T-cell (primary cell): ENCODE data around the gene PGM2L1. TPM values are rescaled to one million over a fixed set of nuclear protein-coding genes. Genes with fewer than 3 reads are reported as not detected.
"Not testable (repeated sequence)": the region's sequence is repeated elsewhere in the genome, so short reads cannot be mapped to it uniquely, and the experiment has no call there.

Experiments used
- ATAC-seq, 4 experiments: fragments of 200-7000 bp in 3 of 4; fragments of 150-1000 bp in 1 of 4; cut with Tn5 transposase; replicated peaks in 1 of 4; 1 replicate in 3 of 4; 2 replicates in 1 of 4; pipeline ENCODE4 v1.10.0; 2021; ENCODE audit warnings: moderate library complexity in 3 of 4, mild to moderate bottlenecking in 2 of 4, moderate number of reproducible peaks in 1 of 4
- CTCF ChIA-PET, 2 donors: fragments of 300-600 bp; sonication (Branson Sonifier 250); formaldehyde crosslinking; loops; one replicate each; lab custom pipeline; 2022; ENCODE audit warnings: antibody characterized with exemption in 2 of 2; lab: Charles Lee
- POLR2A ChIA-PET, 2 donors: fragments of 300-600 bp; sonication (Branson Sonifier 250); formaldehyde crosslinking; loops; one replicate each; lab custom pipeline; 2022; ENCODE audit warnings: antibody characterized with exemption in 2 of 2; lab: Charles Lee
- DNase-seq, 35 experiments: peaks; one replicate each; pipeline versions ENCODE4 v3.0.0 to v3.0.0-alpha.2; 2013 to 2023
- H3K27ac ChIP-seq: one replicate; pipeline ENCODE4 v1.5.1; 2013; ENCODE audit warnings: low read length
- H3K27me3 ChIP-seq, 2 experiments: replicated peaks in 1 of 2; 1 replicate in 1 of 2; 2 replicates in 1 of 2; pipeline versions ENCODE4 v1.6.1 to v1.7.0; 2013; ENCODE audit warnings: low read length in 1 of 2, mixed read lengths in 1 of 2; ENCODE audit not compliant: control insufficient read depth in 2 of 2, insufficient read depth in 2 of 2; ENCODE audit errors: extremely low read depth in 1 of 2
- H3K36me3 ChIP-seq, 2 donors: 1 replicate in 1 of 2; 2 replicates in 1 of 2; pipeline versions ENCODE4 v1.6.1 to v1.7.0; 2013; ENCODE audit warnings: low read length in 1 of 2; ENCODE audit not compliant: control insufficient read depth in 2 of 2, insufficient read depth in 1 of 2; ENCODE audit errors: extremely low read depth in 1 of 2
- H3K4me1 ChIP-seq, 2 experiments: 1 replicate in 1 of 2; 2 replicates in 1 of 2; pipeline versions ENCODE4 v1.6.1 to v1.7.0; 2013; ENCODE audit warnings: low read length in 2 of 2, mixed read lengths in 1 of 2; ENCODE audit not compliant: insufficient read depth in 2 of 2, control insufficient read depth in 1 of 2; ENCODE audit errors: extremely low read depth in 1 of 2
- H3K4me3 ChIP-seq, 2 donors: 1 replicate in 1 of 2; 2 replicates in 1 of 2; pipeline versions ENCODE4 v1.5.1 to v1.7.0; 2013; ENCODE audit warnings: mild to moderate bottlenecking in 2 of 2, low read length in 1 of 2, moderate library complexity in 1 of 2; ENCODE audit not compliant: control insufficient read depth in 1 of 2; ENCODE audit errors: extremely low read depth in 1 of 2
- H3K9me3 ChIP-seq: 2 replicates; pipeline ENCODE4 v1.7.0; 2013
- H3K27ac Mint-ChIP-seq, 2 donors: one replicate each; pipeline ENCODE4 v1.8.0; 2020 to 2021; ENCODE audit warnings: mild to moderate bottlenecking in 2 of 2, mixed read lengths in 2 of 2
- H3K27me3 Mint-ChIP-seq, 2 donors: one replicate each; pipeline ENCODE4 v1.8.0; 2021 to 2022; ENCODE audit warnings: mixed read lengths in 2 of 2
- H3K36me3 Mint-ChIP-seq: one replicate; pipeline ENCODE4 v1.8.0; 2021; ENCODE audit warnings: mixed read lengths
- H3K4me1 Mint-ChIP-seq, 3 donors: one replicate each; pipeline ENCODE4 v1.8.0; 2020 to 2022; ENCODE audit warnings: mixed read lengths in 3 of 3, mild to moderate bottlenecking in 1 of 3
- H3K4me3 Mint-ChIP-seq, 3 donors: one replicate each; pipeline ENCODE4 v1.8.0; 2020 to 2022; ENCODE audit warnings: mild to moderate bottlenecking in 3 of 3, mixed read lengths in 3 of 3, moderate library complexity in 3 of 3
- H3K9me3 Mint-ChIP-seq, 3 donors: one replicate each; pipeline ENCODE4 v1.8.0; 2020 to 2022; ENCODE audit warnings: mixed read lengths in 3 of 3
- WGBS: methylation state at CpG from one replicate; pipeline ENCODE4 v1.1.5; 2013; ENCODE audit warnings: missing lambda C conversion rate; ENCODE audit not compliant: insufficient coverage; 5-methylcytosine and 5-hydroxymethylcytosine counted together
- total RNA-seq, 35 experiments: library from RNA in 6 of 35; stranded (reverse) in 6 of 35; fragments of 120-200 nt in 1 of 35; gene quantifications; one replicate each; pipeline versions ENCODE4 v1.2.1 to v1.2.4 and lab custom pipeline; 2013 to 2026

Gene PGM2L1
- total RNA-seq, 5 donors from 2014 or later (not counting 1 experiment from before 2014, with no cell fraction given), result 8.6 to 17.0 (median 15.0) TPM

DNA sequence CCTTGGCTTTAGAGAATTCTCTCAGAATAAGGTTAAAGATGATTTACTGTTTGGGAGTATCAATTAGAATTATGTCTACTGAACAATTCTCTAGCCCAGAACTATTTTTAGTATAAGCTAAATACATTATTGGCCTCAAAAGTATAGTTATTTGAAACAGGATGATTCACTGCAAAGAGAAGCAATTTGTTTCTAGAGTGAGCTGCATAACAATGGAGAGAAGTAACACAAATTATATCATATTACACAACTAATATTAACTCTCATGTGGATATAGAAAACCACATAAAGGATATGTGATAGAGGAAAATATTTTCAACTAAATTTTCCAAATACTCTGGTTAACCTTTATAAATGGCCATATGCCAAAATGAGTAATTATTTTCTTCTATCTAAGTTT, 24.9 kb downstream of the PGM2L1 start:
- Mint-ChIP-seq H3K27ac (no peak overlapping the region), H3K4me1 (no peaks in the 10 kb centered on the region), H3K4me3 (no peak overlapping the region), H3K27me3 (no peaks in the 10 kb centered on the region), H3K9me3 (no peaks in the 10 kb centered on the region), H3K36me3 (peaks cover 25% of the 10 kb centered on the region)
- Histone ChIP-seq H3K36me3 (peaks cover 0 to 19% of the 10 kb centered on the region in 2 donors), H3K27me3 (no peaks in the 10 kb centered on the region), H3K27ac (no peak overlapping the region), H3K4me3 (no peak overlapping the region), H3K9me3 (no peaks in the 10 kb centered on the region), H3K4me1 (no peaks in the 10 kb centered on the region)
- ChIA-PET POLR2A (no interaction called here), CTCF (no interaction called here)
- ATAC-seq, result no peak
- DNase-seq, result no peak

DNA sequence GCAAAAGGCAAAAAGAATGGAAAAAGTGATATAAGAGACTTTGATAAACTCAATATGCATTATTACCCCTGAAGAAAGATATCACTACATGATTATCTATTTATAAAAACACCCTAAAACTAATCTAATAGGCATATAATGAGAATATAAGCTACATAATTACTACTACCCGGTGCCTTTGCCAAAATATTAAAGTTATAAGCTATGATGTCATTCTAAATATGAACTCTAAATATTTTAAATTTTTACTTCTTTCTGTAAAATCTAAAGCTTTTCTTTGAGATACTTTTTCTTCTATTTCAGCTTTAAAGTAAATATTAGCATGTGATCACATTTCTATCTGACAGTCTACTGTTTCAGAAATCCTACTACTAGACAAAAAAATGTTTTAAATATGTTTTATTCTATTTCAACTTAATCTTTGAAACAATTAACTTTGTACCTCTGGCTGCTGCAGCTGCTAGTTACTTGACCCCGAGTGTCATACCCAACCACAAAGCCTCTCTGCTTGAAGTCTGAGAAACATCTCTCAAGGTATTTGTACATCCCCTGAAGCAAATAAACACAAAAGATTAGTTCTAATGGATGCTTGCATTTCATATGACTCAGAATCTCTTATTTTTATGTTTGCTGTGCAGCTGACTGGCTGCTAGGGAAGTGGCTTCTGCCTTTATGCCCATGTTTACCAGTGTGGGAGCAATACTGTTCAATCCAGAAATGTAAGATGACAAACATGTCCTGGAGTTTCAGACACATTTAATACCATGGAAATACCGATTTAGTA, 26.8 kb downstream of the PGM2L1 start:
- POLR2A ChIA-PET, result interaction anchor here in 1 of 2 donors (0.7 kb wide), 1 partner anchor 440 kb away, joined by 3 read pairs; no protein-coding TSS in a partner anchor

DNA sequence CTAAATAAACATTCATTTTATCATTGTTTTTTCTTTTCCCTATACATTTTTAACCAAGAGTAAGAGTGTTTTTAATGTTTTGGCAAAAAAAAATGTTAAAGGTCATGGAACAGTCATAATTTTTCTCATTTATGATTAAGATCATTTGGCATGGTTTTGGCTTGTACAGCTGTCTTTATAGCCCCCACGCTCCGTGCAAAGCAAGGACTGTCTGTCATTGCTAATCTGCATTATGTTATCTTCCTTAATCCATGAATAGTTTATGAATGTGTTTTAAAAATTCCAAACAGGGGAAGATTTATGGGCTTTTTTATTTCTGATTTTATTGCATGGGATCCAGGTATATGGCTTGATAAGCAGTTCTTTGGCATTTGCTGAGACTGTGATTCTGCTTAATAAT, 28.1 kb downstream of the PGM2L1 start:
- Mint-ChIP-seq H3K27ac (no peak overlapping the region), H3K27me3 (no peaks in the 10 kb centered on the region), H3K4me1 (no peaks in the 10 kb centered on the region), H3K4me3 (no peak overlapping the region), H3K36me3 (peaks cover 25% of the 10 kb centered on the region), H3K9me3 (no peaks in the 10 kb centered on the region)
- POLR2A ChIA-PET, result no interaction called here
- DNase-seq, result no peak
- Histone ChIP-seq H3K36me3 (peaks cover 0 to 35% of the 10 kb centered on the region in 2 donors), H3K4me1 (no peaks in the 10 kb centered on the region), H3K9me3 (no peaks in the 10 kb centered on the region), H3K27ac (no peak overlapping the region), H3K4me3 (no peak overlapping the region), H3K27me3 (no peaks in the 10 kb centered on the region)
- ATAC-seq, result no peak
- no CpG with 5 or more reads among the region's 2 CpGs for WGBS
- CTCF ChIA-PET, result no interaction called here

More for the DNA sequence above, 26.8 kb downstream of the PGM2L1 start:
- H3K4me1 ChIP-seq, result no peaks in the 10 kb centered on the region
- H3K27ac ChIP-seq, result no peak overlapping the region
- H3K27me3 Mint-ChIP-seq, result no peaks in the 10 kb centered on the region
- H3K4me1 Mint-ChIP-seq, result no peaks in the 10 kb centered on the region
- peaks cover 0 to 33% of the 10 kb centered on the region in 2 donors for H3K36me3 ChIP-seq
- no peak for DNase-seq
- H3K36me3 Mint-ChIP-seq, result peaks cover 25% of the 10 kb centered on the region
- no CpG with 5 or more reads among the region's 3 CpGs for WGBS
- no peaks in the 10 kb centered on the region for H3K9me3 ChIP-seq
- CTCF ChIA-PET, result interaction anchor here in 1 of 2 donors (1.0 kb wide), 1 partner anchor 18 kb away, joined by 3 read pairs; no protein-coding TSS in a partner anchor
- H3K4me3 ChIP-seq, result no peak overlapping the region
- H3K9me3 Mint-ChIP-seq, result no peaks in the 10 kb centered on the region
- ATAC-seq, result no peak
- no peaks in the 10 kb centered on the region for H3K27me3 ChIP-seq
- no peak overlapping the region for H3K27ac Mint-ChIP-seq
- no peak overlapping the region for H3K4me3 Mint-ChIP-seq

DNA sequence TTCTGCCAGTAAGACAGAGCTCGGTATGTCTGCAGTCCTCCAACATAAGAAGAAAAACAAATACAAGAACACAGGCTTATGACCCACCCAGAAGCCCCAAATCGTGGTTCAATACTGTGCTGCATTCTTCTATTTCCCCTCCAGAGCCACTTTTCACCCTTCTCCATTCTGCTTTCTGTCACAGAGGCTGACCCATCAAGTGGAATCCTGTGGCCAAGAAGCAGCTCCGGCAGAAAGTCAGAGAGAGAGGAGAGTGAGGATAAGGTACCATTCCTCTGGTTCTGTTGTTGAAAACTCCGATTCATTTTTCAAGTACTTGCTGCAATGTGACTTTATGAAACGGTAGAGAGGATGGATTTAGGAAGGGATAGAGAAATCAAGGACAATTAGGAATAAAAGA, 30.4 kb downstream of the PGM2L1 start:
- no peaks in the 10 kb centered on the region for H3K9me3 Mint-ChIP-seq
- Histone ChIP-seq H3K27me3 (no peaks in the 10 kb centered on the region), H3K36me3 (peaks cover 0 to 29% of the 10 kb centered on the region in 2 donors), H3K4me3 (no peak overlapping the region), H3K9me3 (no peaks in the 10 kb centered on the region), H3K4me1 (no peaks in the 10 kb centered on the region), H3K27ac (no peak overlapping the region)
- H3K27ac Mint-ChIP-seq, result no peak overlapping the region
- H3K4me1 Mint-ChIP-seq, result no peaks in the 10 kb centered on the region
- POLR2A ChIA-PET, result interaction anchor here in 1 of 2 donors (0.8 kb wide), 1 partner anchor 150 kb away, joined by 5 read pairs; no protein-coding TSS in a partner anchor
- ATAC-seq, result no peak
- H3K27me3 Mint-ChIP-seq, result no peaks in the 10 kb centered on the region
- DNase-seq, result no peak
- peaks cover 23% of the 10 kb centered on the region for H3K36me3 Mint-ChIP-seq
- CTCF ChIA-PET, result no interaction called here
- no peak overlapping the region for H3K4me3 Mint-ChIP-seq
- 94% methylated on average over 2 of the region's 5 CpGs for WGBS

DNA sequence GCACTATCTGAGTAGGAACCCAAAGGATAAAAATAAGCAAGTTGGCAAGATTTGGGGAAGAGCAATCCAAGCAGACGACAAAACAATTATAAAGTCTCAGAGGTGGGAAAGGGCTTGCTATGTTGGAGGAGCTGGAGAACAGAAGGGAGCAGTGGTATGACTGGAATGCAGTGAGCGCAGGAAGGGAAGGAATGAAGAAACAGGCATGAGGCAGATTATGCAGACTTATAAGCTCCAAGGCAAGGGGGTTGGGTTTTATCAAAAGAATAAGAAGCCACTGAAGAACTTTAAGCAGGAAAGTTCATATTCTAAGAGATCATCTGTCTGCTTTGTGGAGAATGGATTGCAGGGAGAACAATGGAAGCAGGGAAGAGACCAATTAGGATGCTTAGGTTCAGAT, 31.7 kb downstream of the PGM2L1 start:
- Histone ChIP-seq H3K9me3 (no peaks in the 10 kb centered on the region), H3K27me3 (no peaks in the 10 kb centered on the region), H3K27ac (no peak overlapping the region), H3K4me3 (no peak overlapping the region), H3K36me3 (peaks cover 0 to 21% of the 10 kb centered on the region in 2 donors), H3K4me1 (no peaks in the 10 kb centered on the region)
- Mint-ChIP-seq H3K4me3 (no peak overlapping the region), H3K27ac (no peak overlapping the region), H3K36me3 (peaks cover 27% of the 10 kb centered on the region), H3K4me1 (no peaks in the 10 kb centered on the region), H3K9me3 (no peaks in the 10 kb centered on the region), H3K27me3 (no peaks in the 10 kb centered on the region)
- no peak for ATAC-seq
- no peak for DNase-seq
- CTCF ChIA-PET, result no interaction called here
- POLR2A ChIA-PET, result no interaction called here
- WGBS, result 92% methylated on average over 2 of the region's 2 CpGs

DNA sequence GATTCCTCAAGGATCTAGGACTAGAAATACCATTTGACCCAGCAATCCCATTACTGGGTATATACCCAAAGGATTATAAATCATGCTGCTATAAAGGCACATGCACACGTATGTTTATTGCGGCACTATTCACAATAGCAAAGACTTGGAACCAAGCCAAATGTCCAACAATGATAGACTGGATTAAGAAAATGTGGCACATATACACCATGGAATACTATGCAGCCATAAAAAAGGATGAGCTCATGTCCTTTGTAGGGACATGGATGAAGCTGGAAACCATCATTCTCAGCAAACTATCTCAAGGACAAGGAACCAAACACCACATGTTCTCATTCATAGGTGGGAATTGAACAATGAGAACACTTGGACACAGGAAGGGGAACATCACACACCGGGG, 32.4 kb downstream of the PGM2L1 start:
- H3K4me3 ChIP-seq, H3K27me3 ChIP-seq, ATAC-seq, H3K9me3 ChIP-seq, CTCF ChIA-PET, H3K27me3 Mint-ChIP-seq, H3K9me3 Mint-ChIP-seq, H3K27ac ChIP-seq, DNase-seq, H3K27ac Mint-ChIP-seq, H3K4me1 ChIP-seq, H3K4me1 Mint-ChIP-seq, H3K4me3 Mint-ChIP-seq: not testable (repeated sequence)
- peaks cover 34% of the 10 kb centered on the region for H3K36me3 Mint-ChIP-seq
- WGBS, result no CpG with 5 or more reads among the region's 3 CpGs
- POLR2A ChIA-PET, result interaction anchor here in 1 of 2 donors (0.7 kb wide), 1 partner anchor 84 kb away, joined by 3 read pairs; no protein-coding TSS in a partner anchor
- peaks cover 0 to 19% of the 10 kb centered on the region in 2 donors for H3K36me3 ChIP-seq
